ENCODE data around the gene TPGS2.
A peak's percentile ranks its signal among the peaks of the same experiment; 100 is the strongest.

The TPGS2 gene

DNA sequence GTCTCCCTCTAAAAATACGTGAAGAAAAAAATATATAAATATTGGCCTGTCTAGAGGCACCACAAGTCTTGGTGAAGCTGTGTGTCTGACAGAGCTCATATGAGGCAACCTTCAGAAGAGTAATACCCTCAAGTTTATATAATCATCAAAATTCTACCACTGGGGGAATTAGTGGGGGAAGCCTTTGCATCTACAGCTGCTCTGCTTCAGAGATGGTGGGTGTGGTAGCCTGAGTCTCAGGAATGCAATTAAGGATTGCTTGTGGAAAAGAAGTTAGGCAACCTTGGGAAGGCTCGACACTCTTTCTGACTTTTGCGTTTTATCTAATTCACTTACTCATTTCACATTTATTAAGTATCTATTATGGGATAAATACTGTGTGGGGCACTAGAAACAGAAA, 17.4 kb downstream of the TPGS2 start:
- Histone ChIP-seq H3F3A (ENCODE audit: insufficient read depth, low read length) (no peaks in the 10 kb centered on the region), H2AFZ (ENCODE audit: low read length) (no peak overlapping the region), H3K4me3 (ENCODE audit: low read length) (no peak overlapping the region), H4K20me1 (ENCODE audit: insufficient read depth, low read length) (no peaks in the 10 kb centered on the region), H3K36me3 (replicated peaks; ENCODE audit: insufficient read depth, low read length) (no peaks in the 10 kb centered on the region), H3K79me2 (ENCODE audit: low read length) (peaks cover 6% of the 10 kb centered on the region; the same call in 1 of the 2 replicates), H3K27ac (ENCODE audit: low read length) (no peak overlapping the region), H3K9me3 (replicated peaks; ENCODE audit: insufficient read depth, low read length) (no peaks in the 10 kb centered on the region), H3K4me1 (ENCODE audit: low read length) (no peaks in the 10 kb centered on the region), H3K27me3 (replicated peaks; ENCODE audit: insufficient read depth, low read length) (no peaks in the 10 kb centered on the region), H3K9me2 (replicated peaks; ENCODE audit: insufficient read depth, low read length) (no peaks in the 10 kb centered on the region), H3K9ac (ENCODE audit: low read length) (no peak overlapping the region), H3K4me2 (ENCODE audit: low read depth, low read length) (no peak overlapping the region)
- TF ChIP-seq EZH2 (optimal IDR thresholded peaks at IDR 0.05; ENCODE audit: low read depth, low read length) (no peak), EZH2phosphoT487 (IDR thresholded peaks at IDR 0.05; ENCODE audit: low read length) (no peak)
- TF ChIP-seq, protein P1, sequence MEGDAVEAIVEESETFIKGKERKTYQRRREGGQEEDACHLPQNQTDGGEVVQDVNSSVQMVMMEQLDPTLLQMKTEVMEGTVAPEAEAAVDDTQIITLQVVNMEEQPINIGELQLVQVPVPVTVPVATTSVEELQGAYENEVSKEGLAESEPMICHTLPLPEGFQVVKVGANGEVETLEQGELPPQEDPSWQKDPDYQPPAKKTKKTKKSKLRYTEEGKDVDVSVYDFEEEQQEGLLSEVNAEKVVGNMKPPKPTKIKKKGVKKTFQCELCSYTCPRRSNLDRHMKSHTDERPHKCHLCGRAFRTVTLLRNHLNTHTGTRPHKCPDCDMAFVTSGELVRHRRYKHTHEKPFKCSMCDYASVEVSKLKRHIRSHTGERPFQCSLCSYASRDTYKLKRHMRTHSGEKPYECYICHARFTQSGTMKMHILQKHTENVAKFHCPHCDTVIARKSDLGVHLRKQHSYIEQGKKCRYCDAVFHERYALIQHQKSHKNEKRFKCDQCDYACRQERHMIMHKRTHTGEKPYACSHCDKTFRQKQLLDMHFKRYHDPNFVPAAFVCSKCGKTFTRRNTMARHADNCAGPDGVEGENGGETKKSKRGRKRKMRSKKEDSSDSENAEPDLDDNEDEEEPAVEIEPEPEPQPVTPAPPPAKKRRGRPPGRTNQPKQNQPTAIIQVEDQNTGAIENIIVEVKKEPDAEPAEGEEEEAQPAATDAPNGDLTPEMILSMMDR (IDR thresholded peaks at IDR 0.05; ENCODE audit: low read length) = no peak
- DNase-seq = no peak

DNA sequence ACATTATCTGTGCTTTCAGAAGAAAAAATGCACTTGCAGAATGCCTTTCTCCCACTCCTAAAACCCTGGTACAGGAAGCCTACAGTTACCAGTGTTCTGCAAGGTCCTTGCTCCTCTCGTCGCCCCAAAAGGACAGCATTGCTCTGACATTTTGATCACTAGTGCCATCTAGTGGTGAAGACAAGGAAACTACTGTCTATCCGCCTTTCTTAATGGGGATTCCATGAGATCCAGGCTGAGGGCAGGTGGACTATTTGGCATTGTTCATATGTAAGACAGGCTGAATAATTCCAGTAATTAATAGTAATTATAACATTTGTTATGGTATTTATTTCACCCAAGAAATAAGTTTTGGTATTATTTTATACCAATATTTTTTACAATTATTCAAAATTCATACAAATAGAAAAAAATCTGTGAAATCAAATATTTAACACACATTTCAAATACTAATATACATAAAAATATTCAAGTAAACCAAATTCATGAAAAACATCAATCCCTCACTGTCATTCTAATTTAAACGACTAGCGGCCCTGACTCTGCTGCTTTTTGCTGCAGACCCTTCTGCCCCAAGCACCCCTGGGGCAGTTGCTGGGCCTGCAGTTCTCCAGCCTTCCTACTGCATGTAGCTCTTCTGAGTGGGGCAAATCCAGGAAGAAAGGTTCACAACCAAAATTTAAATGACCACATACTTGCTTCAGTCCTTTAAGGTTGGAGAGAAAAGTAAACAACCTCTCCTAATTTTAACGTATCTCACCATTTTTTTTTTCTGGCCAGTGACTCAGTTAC, 19.0 kb downstream of the TPGS2 start:
- Histone ChIP-seq H3K27ac (ENCODE audit: low read length) (no peak overlapping the region), H3K79me2 (ENCODE audit: low read length) (peaks cover 6% of the 10 kb centered on the region; the same call in 1 of the 2 replicates), H3K9me3 (replicated peaks; ENCODE audit: insufficient read depth, low read length) (no peaks in the 10 kb centered on the region), H3F3A (ENCODE audit: insufficient read depth, low read length) (no peaks in the 10 kb centered on the region), H3K4me2 (ENCODE audit: low read depth, low read length) (no peak overlapping the region), H2AFZ (ENCODE audit: low read length) (no peak overlapping the region), H3K27me3 (replicated peaks; ENCODE audit: insufficient read depth, low read length) (no peaks in the 10 kb centered on the region), H4K20me1 (ENCODE audit: insufficient read depth, low read length) (no peaks in the 10 kb centered on the region), H3K36me3 (replicated peaks; ENCODE audit: insufficient read depth, low read length) (peaks cover 4% of the 10 kb centered on the region; the same call in 1 of the 2 replicates), H3K9ac (ENCODE audit: low read length) (no peak overlapping the region), H3K9me2 (replicated peaks; ENCODE audit: insufficient read depth, low read length) (no peaks in the 10 kb centered on the region), H3K4me3 (ENCODE audit: low read length) (no peak overlapping the region), H3K4me1 (ENCODE audit: low read length) (no peaks in the 10 kb centered on the region)
- DNase-seq = peak; percentile 78
- TF ChIP-seq, protein P1 (IDR thresholded peaks at IDR 0.05; ENCODE audit: low read length) = peak; percentile 78
- TF ChIP-seq EZH2phosphoT487 (IDR thresholded peaks at IDR 0.05; ENCODE audit: low read length) = no peak
- TF ChIP-seq EZH2 (optimal IDR thresholded peaks at IDR 0.05; ENCODE audit: low read depth, low read length) = no peak

DNA sequence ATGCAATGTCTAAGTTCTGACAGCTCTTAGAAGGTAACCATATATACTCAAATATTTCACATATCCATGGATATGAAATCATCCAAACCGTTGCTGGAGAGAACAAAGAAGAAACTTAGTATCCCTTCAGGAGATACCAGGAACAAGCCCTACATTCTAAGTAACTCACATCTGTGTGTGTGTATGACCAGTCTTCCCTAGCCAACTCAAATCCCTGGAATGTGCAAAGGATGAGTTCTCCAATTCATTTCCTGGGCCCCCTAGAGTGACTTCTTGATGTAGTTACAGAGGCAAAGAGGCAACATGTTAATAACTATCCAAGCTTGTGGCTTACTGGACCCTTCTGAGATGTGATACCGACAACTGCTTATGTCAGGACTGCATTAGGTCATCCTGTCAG, 20.1 kb downstream of the TPGS2 start:
- Histone ChIP-seq H3K36me3 (replicated peaks; ENCODE audit: insufficient read depth, low read length) (peaks cover 4% of the 10 kb centered on the region; the same call in 1 of the 2 replicates), H3K27me3 (replicated peaks; ENCODE audit: insufficient read depth, low read length) (no peaks in the 10 kb centered on the region)
- TF ChIP-seq EZH2phosphoT487 (IDR thresholded peaks at IDR 0.05; ENCODE audit: low read length) (no peak), EZH2 (optimal IDR thresholded peaks at IDR 0.05; ENCODE audit: low read depth, low read length) (no peak)
- TF ChIP-seq, protein P1 (IDR thresholded peaks at IDR 0.05; ENCODE audit: low read length) = no peak

More for the DNA sequence above, 20.1 kb downstream of the TPGS2 start:
- Histone ChIP-seq H3K79me2 (ENCODE audit: low read length) (peaks cover 6% of the 10 kb centered on the region; the same call in 1 of the 2 replicates), H3F3A (ENCODE audit: insufficient read depth, low read length) (no peaks in the 10 kb centered on the region), H3K9ac (ENCODE audit: low read length) (no peak overlapping the region), H3K27ac (ENCODE audit: low read length) (no peak overlapping the region), H3K4me1 (ENCODE audit: low read length) (no peaks in the 10 kb centered on the region), H4K20me1 (ENCODE audit: insufficient read depth, low read length) (no peaks in the 10 kb centered on the region), H3K4me2 (ENCODE audit: low read depth, low read length) (no peak overlapping the region), H3K9me3 (replicated peaks; ENCODE audit: insufficient read depth, low read length) (no peaks in the 10 kb centered on the region), H2AFZ (ENCODE audit: low read length) (no peak overlapping the region), H3K4me3 (ENCODE audit: low read length) (no peak overlapping the region), H3K9me2 (replicated peaks; ENCODE audit: insufficient read depth, low read length) (no peaks in the 10 kb centered on the region)
- no peak for DNase-seq
